ENCODE data around the gene FAM83F. TPM values are rescaled to one million over a fixed set of nuclear protein-coding genes. Genes with fewer than 3 reads are reported as not detected.

FAM83F gene
- total RNA-seq, 4 donors from 2014 or later = 32.4 to 52.9 (median 41.2) TPM

DNA sequence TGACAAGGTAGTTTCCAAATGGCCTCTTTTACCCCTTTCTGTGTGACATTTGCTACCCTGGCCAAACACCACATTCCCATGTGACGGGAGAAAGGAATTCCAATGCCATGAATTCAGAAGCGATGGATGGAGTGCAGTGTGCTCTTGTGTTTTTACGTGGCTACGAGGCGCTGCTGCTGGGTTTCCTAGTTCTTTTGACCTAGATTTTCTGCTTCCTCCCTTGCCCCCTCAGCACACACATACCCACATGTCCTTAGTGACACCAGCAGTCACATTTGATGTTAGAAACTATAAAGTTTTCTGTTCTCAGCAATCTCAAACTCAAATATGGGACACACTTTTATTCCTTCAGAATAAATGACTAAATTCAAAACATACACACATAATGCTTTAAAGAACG lies 42.4 kb upstream of the FAM83F start:
- intact Hi-C loops (cut with DNase I; ENCODE audit: low total_unique reads) = no loop called here
- DNase-seq (ENCODE audit: low spot score in 2 of 2) = no peak
- H3K4me3 ChIP-seq (ENCODE audit: low read depth, poor library complexity, severe bottlenecking) = no peak overlapping the region
- TF ChIP-seq, protein P1, sequence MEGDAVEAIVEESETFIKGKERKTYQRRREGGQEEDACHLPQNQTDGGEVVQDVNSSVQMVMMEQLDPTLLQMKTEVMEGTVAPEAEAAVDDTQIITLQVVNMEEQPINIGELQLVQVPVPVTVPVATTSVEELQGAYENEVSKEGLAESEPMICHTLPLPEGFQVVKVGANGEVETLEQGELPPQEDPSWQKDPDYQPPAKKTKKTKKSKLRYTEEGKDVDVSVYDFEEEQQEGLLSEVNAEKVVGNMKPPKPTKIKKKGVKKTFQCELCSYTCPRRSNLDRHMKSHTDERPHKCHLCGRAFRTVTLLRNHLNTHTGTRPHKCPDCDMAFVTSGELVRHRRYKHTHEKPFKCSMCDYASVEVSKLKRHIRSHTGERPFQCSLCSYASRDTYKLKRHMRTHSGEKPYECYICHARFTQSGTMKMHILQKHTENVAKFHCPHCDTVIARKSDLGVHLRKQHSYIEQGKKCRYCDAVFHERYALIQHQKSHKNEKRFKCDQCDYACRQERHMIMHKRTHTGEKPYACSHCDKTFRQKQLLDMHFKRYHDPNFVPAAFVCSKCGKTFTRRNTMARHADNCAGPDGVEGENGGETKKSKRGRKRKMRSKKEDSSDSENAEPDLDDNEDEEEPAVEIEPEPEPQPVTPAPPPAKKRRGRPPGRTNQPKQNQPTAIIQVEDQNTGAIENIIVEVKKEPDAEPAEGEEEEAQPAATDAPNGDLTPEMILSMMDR (IDR thresholded peaks at IDR 0.05) = no peak
- no peak for TF ChIP-seq POLR2A (IDR thresholded peaks at IDR 0.05)
- WGBS, 2 donors = 79 to 85% methylated on average over 6 of the region's 6 CpGs

DNA sequence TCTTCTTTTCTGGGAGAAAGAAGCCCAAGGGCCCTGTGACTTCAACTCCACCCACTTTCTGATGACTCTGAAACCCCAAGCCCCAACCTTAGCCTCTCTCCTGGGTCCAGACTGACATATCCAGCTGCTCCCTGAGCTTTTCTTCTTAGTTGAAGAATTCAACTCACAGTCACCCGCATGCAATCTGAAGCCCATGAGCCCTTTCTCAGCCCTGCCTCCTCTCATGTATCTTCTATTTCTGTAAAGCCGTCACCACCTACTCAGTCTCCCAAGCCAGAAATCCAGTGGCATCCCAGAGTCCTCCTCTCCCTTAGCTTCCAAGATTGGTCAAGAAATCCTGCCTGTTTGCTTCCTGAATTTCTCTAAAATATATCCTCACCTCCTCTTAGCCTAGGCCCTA lies 41.7 kb upstream of the FAM83F start:
- H3K4me3 ChIP-seq (ENCODE audit: low read depth, poor library complexity, severe bottlenecking) = no peak overlapping the region
- TF ChIP-seq, protein P1 (IDR thresholded peaks at IDR 0.05) = no peak
- TF ChIP-seq POLR2A (IDR thresholded peaks at IDR 0.05) = no peak
- DNase-seq (ENCODE audit: low spot score in 2 of 2) = no peak
- intact Hi-C loops (cut with DNase I; ENCODE audit: low total_unique reads) = no loop called here
- 79 to 91% methylated on average over 2 of the region's 2 CpGs for WGBS, 2 donors

DNA sequence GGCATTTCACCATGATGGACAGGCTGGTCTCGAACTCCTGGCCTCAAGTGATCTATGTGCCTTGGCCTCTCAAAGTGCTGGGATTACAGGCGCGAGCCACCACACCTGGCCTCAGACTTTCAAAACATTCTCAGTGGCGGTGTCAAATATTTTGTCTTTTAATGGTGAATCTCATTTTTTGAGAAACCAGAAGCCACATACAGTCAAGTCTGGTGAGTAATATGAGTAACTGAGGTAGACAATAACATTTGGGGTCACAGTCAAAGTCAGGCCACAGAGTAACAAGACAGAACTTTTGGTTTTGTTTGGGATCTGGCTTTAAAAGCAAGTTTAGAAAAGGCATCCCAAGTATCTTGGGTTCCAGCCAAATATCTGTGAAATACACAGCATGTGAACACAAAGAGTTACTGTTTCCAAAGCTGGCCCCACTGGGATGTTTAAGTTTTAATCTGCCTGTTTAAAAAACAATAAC lies 40.1 kb upstream of the FAM83F start:
- DNase-seq (ENCODE audit: low spot score in 2 of 2) = no peak
- WGBS, 2 donors = 79 to 90% methylated on average over 4 of the region's 4 CpGs
- H3K4me3 ChIP-seq (ENCODE audit: low read depth, poor library complexity, severe bottlenecking) = no peak overlapping the region
- intact Hi-C loops (cut with DNase I; ENCODE audit: low total_unique reads) = no loop called here
- TF ChIP-seq POLR2A (IDR thresholded peaks at IDR 0.05) = no peak

DNA sequence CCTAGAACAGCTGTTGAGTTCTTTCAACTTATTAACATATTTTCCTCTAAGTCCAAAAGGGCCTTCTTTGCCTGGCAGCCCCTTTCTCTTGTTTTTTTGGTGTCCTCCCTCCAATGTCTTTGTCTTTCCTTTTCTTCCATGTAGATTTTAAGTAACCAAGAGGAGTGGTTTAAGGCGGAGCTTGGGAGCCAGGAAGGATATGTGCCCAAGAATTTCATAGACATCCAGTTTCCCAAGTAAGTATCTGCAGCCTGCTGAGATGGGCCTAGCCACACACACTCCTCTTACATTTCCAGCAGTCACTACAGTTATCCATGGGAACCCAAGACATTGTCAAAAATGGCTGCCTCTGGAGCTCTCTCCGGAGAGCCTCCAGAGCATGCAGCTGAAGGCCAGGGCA lies 39.1 kb upstream of the FAM83F start:
- intact Hi-C loops (cut with DNase I; ENCODE audit: low total_unique reads) = no loop called here
- WGBS, 2 donors = 93 to 95% methylated on average over 2 of the region's 2 CpGs
- no peak overlapping the region for H3K4me3 ChIP-seq (ENCODE audit: low read depth, poor library complexity, severe bottlenecking)
- TF ChIP-seq POLR2A (IDR thresholded peaks at IDR 0.05) = no peak
- TF ChIP-seq, protein P1 (IDR thresholded peaks at IDR 0.05) = no peak
- DNase-seq (ENCODE audit: low spot score in 2 of 2) = no peak

DNA sequence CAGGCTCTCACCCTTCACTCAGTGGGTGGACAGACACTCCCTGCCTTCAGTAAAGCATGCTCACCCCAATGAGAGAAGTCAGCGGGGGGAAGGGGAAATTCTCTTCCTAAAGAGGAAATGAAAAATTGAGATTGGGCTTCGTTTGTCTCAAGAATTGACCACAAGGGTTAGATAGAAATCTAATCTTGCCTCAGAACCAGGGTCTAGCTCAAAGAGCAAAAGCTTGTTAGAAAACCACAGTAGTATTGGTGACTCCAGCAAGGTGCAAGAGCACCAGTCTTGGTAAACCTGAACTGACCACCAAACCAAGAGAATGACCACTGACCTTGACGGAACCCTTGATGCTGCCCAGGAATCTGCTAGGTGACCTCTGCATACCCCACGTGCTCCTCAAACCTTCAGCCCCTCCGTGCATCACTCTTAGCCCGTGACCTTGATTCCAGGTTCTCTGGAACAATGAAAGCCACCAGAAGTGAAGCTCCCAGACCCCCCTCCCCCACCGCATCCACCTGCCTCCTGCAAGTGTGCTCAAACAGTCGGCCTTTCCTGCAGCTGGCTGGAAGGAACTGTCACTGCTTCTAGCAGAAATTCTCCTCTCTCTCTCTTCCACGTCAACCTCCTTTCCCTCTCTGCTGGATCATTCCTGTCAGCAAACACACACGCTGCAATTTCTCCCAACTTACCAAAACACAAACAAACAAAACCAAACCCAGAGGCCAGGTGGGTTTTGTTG lies 37.7 kb upstream of the FAM83F start:
- WGBS, 2 donors = 64 to 76% methylated on average over 9 to 10 of the region's 10 CpGs
- no peak overlapping the region for H3K4me3 ChIP-seq (ENCODE audit: low read depth, poor library complexity, severe bottlenecking)
- intact Hi-C loops (cut with DNase I; ENCODE audit: low total_unique reads) = no loop called here
- no peak for DNase-seq (ENCODE audit: low spot score in 2 of 2)
- TF ChIP-seq, protein P1 (IDR thresholded peaks at IDR 0.05) = no peak
- TF ChIP-seq POLR2A (IDR thresholded peaks at IDR 0.05) = no peak

DNA sequence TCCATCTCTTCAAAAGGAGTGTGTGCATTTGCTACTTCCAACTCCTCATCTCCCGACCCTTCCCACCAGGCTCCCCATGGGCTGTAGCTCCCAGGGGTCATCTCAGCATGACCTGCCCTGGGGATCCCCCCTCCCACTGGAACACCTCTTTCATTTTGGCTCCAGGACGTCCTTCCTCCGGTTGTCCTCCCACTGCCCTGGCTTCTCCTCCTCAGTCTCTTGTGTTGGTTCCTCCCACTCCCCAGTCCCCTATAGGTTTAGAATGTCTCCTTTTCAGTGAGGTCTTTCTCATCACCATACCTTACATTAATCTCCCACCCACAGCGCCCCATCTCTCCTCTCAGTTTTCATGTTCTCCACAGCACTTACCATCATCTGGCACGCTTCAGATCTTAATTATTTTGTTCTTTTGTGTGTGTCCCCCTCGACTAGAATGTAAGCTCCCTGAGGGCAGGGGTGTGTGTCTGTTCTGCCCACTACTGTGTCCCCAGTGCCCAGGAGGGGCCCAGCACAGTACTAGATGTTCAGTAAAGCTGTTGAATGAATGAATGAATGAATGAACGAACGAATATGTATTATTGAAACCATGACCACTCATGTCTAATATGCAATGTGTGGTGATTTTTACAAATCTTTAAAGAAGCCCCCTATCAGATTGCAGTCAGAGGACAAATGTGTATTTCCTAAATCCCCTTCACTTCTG lies 36.6 kb upstream of the FAM83F start:
- 79 to 86% methylated on average over 8 of the region's 8 CpGs for WGBS, 2 donors
- intact Hi-C loops (cut with DNase I; ENCODE audit: low total_unique reads) = no loop called here

More for the DNA sequence above, 36.6 kb upstream of the FAM83F start:
- no peak overlapping the region for H3K4me3 ChIP-seq (ENCODE audit: low read depth, poor library complexity, severe bottlenecking)
- TF ChIP-seq, protein P1 (IDR thresholded peaks at IDR 0.05) = no peak
- no peak for TF ChIP-seq POLR2A (IDR thresholded peaks at IDR 0.05)
- no peak for DNase-seq (ENCODE audit: low spot score in 2 of 2)
